Endothelial cell of umbilical vein (primary cell): ENCODE data around the gene ANKRD12. TPM values are rescaled to one million over a fixed set of nuclear protein-coding genes. Genes with fewer than 3 reads are reported as not detected.

Experiments used
- BruUV-seq: library from RNA; stranded (reverse); fragments of 400-500 nt; replicated peaks from 2 replicates; lab custom pipeline; 2021; lab: Mats Ljungman, UMichigan
- CTCF ChIA-PET: fragments of 300-600, 350-600 bp; sonication (Branson Sonifier 250); formaldehyde crosslinking; loops from one replicate; lab custom pipeline; 2021; ENCODE audit warnings: antibody characterized with exemption, inconsistent platforms; lab: Charles Lee
- POLR2A ChIA-PET: fragments of 300-600, 350-600 bp; sonication (Branson Sonifier 250); formaldehyde crosslinking; loops from one replicate; lab custom pipeline; 2021; ENCODE audit warnings: antibody characterized with exemption, inconsistent platforms; lab: Charles Lee
- DNase-seq: peaks from one replicate; pipeline ENCODE4 v3.0.0-alpha.2; 2011; ENCODE audit warnings: low read depth, low spot score
- FAIRE-seq: peaks from 2 replicates; lab custom pipeline; 2011; peaks lifted over from hg19 to GRCh38; lab: Jason Lieb, UNC
- H2AFZ ChIP-seq: 2 replicates; pipeline ENCODE4 v1.6.0; 2012; ENCODE audit warnings: low read depth, low read length, control low read depth, inconsistent platforms
- H3K27ac ChIP-seq: 2 replicates; pipeline ENCODE4 v1.5.1; 2011; ENCODE audit warnings: low read depth, mild to moderate bottlenecking, control low read depth, low read length, moderate library complexity; ENCODE audit not compliant: insufficient read depth
- H3K27me3 ChIP-seq, 2 experiments: 2 replicates each; pipeline versions ENCODE4 v1.6.0 to v1.6.1; 2011; ENCODE audit warnings: low read length in 2 of 2, mixed read lengths in 1 of 2; ENCODE audit not compliant: control insufficient read depth in 2 of 2, insufficient read depth in 2 of 2
- H3K36me3 ChIP-seq, 2 experiments: 2 replicates in 1 of 2; 3 replicates in 1 of 2; pipeline ENCODE4 v1.5.1; 2011; ENCODE audit warnings: low read length in 2 of 2, mild to moderate bottlenecking in 1 of 2, moderate library complexity in 1 of 2; ENCODE audit not compliant: control insufficient read depth in 2 of 2, insufficient read depth in 2 of 2; ENCODE audit errors: extremely low read depth in 1 of 2
- H3K4me1 ChIP-seq: 3 replicates; pipeline ENCODE4 v1.5.1; 2011; ENCODE audit warnings: mild to moderate bottlenecking, low read length; ENCODE audit not compliant: control insufficient read depth, insufficient read depth; ENCODE audit errors: extremely low read depth
- H3K4me2 ChIP-seq: 2 replicates; pipeline ENCODE4 v1.6.1; 2011; ENCODE audit warnings: low read length, control low read depth, mixed read lengths; ENCODE audit not compliant: insufficient read depth
- H3K4me3 ChIP-seq, 3 experiments: fragments of 200-600 bp in 1 of 3; sonication (generic), shearing (Covaris generic) in 1 of 3; replicated peaks in 1 of 3; 2 replicates each; pipeline ENCODE4 v1.5.1; 2011 to 2016; ENCODE audit warnings: control low read depth in 3 of 3, low read length in 3 of 3, mild to moderate bottlenecking in 2 of 3, inconsistent platforms in 1 of 3, low read depth in 1 of 3, moderate library complexity in 1 of 3; ENCODE audit not compliant: insufficient read depth in 1 of 3
- H3K79me2 ChIP-seq: 2 replicates; pipeline ENCODE4 v1.6.0; 2012; ENCODE audit warnings: low read length, inconsistent platforms; ENCODE audit not compliant: control insufficient read depth, insufficient read depth
- H3K9ac ChIP-seq: replicated peaks from 2 replicates; pipeline ENCODE3; 2011; ENCODE audit warnings: low read length, control low read depth; ENCODE audit not compliant: insufficient read depth; ENCODE audit errors: extremely low read depth
- H3K9me1 ChIP-seq: replicated peaks from 3 replicates; pipeline ENCODE4 v1.6.0; 2011; ENCODE audit warnings: mild to moderate bottlenecking, low read length; ENCODE audit not compliant: control insufficient read depth, insufficient read depth; ENCODE audit errors: extremely low read depth
- H3K9me3 ChIP-seq: replicated peaks from 2 replicates; pipeline ENCODE4 v1.5.1; 2012; ENCODE audit warnings: low read length, inconsistent platforms; ENCODE audit not compliant: control insufficient read depth, insufficient read depth
- H4K20me1 ChIP-seq: replicated peaks from 2 replicates; pipeline ENCODE3; 2011; ENCODE audit warnings: mild to moderate bottlenecking, low read length; ENCODE audit not compliant: control insufficient read depth, insufficient read depth; ENCODE audit errors: extremely low read depth
- EZH2 ChIP-seq: IDR thresholded peaks from 2 replicates; pipeline ENCODE4 v1.6.1; 2012; ENCODE audit warnings: borderline replicate concordance, low read depth, mild to moderate bottlenecking, moderate library complexity, low read length, inconsistent platforms; ENCODE audit not compliant: severe bottlenecking
- FOS ChIP-seq: IDR thresholded peaks from 2 replicates; pipeline ENCODE4 v1.6.1; 2011; ENCODE audit warnings: mild to moderate bottlenecking, low read length, moderate library complexity, borderline replicate concordance; ENCODE audit not compliant: insufficient read depth
- GATA2 ChIP-seq: IDR thresholded peaks from 2 replicates; pipeline ENCODE4 v1.7.0; 2011; ENCODE audit warnings: low read depth, mild to moderate bottlenecking, moderate library complexity, mixed read lengths, low read length; ENCODE audit not compliant: insufficient read length, insufficient read depth
- JUN ChIP-seq: IDR thresholded peaks from 2 replicates; pipeline ENCODE4 v1.6.1; 2011; ENCODE audit warnings: borderline replicate concordance, low read depth; ENCODE audit not compliant: insufficient read length, insufficient read depth
- MYC ChIP-seq: IDR thresholded peaks from one replicate; pipeline ENCODE4 v1.6.1; 2011; ENCODE audit warnings: mild to moderate bottlenecking, low read depth, low read length
- POLR2A ChIP-seq: IDR thresholded peaks from 2 replicates; pipeline ENCODE4 v1.6.1; 2012; ENCODE audit warnings: low read depth, mild to moderate bottlenecking, control low read depth, low read length
- POLR2AphosphoS5 ChIP-seq: IDR thresholded peaks from 2 replicates; pipeline ENCODE4 v1.6.1; 2012; ENCODE audit warnings: low read depth, mild to moderate bottlenecking, control low read depth, low read length, moderate library complexity; ENCODE audit not compliant: insufficient read depth
- dilution Hi-C: fragments of 300-500 bp; cut with MboI; formaldehyde crosslinking; loops from one replicate; pipeline ENCODE4 v1.15.0; 2019; ENCODE audit warnings: low sequenced_read_pairs; ENCODE audit not compliant: extremely low pct_ligation_motif_present
- intact Hi-C: fragments of 100-400 bp; cut with micrococcal nuclease; formaldehyde crosslinking; loops from one replicate; pipeline ENCODE4 v1.10.0; 2022
- polyA plus RNA-seq, 4 experiments: library from polyadenylated mRNA; depleted of rRNA in 3 of 4; stranded (reverse) in 3 of 4; unstranded in 1 of 4; fragments of >200 nt; gene quantifications; 2 replicates each; pipeline versions ENCODE4 v1.2.1 to v1.2.3, GENCODE V29; 2011 to 2012; ENCODE audit warnings: missing spikeins in 1 of 4
- total RNA-seq: library from RNA; stranded (reverse); gene quantifications from 2 replicates; pipeline ENCODE4 v1.2.3, GENCODE V29; 2021
- TF ChIP-seq, protein P1 (sequence below): IDR thresholded peaks from 2 replicates; pipeline ENCODE4 v1.6.1; 2011; ENCODE audit not compliant: insufficient read depth, insufficient read length
- TF ChIP-seq, protein P2 (sequence below), 2 donors: IDR thresholded peaks; 1 replicate in 1 of 2; 2 replicates in 1 of 2; pipeline ENCODE4 v1.5.1; 2011; ENCODE audit warnings: low read length in 2 of 2, mild to moderate bottlenecking in 2 of 2, moderate library complexity in 2 of 2, control low read depth in 1 of 2, inconsistent platforms in 1 of 2, low read depth in 1 of 2; ENCODE audit not compliant: insufficient read depth in 1 of 2; ENCODE audit errors: extremely low read depth in 1 of 2

ANKRD12 gene
- total and polyA plus RNA-seq, 2 donors (not counting 3 experiments of a cell fraction or from before 2014, with no cell fraction given), result 1.5 to 25.4 TPM

DNA sequence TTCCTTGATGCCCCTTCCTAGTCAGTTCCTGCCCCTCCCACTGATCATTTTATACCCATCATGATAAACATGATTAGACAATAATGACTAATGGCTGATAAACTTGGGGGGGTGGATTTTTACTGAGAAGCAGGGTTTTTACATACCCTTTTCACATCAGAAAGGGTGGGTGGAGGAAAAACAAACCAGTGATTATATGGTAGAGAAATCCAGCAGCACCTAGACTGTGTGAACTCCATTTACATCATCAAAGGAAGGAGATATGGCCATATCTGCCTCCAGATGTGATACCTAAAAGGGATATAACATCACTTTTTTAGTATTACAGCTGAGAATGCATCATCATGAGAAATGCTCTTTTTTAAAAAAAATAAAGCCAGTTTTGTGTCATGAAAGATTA lies 89.9 kb downstream of the ANKRD12 start:
- no TSS peak for BruUV-seq
- no peak overlapping the region for H2AFZ ChIP-seq
- TF ChIP-seq POLR2AphosphoS5 (no peak), POLR2A (no peak), EZH2 (no peak), FOS (no peak), GATA2 (no peak), JUN (no peak), MYC (no peak)
- TF ChIP-seq, protein P1, sequence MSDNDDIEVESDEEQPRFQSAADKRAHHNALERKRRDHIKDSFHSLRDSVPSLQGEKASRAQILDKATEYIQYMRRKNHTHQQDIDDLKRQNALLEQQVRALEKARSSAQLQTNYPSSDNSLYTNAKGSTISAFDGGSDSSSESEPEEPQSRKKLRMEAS, result no peak
- TF ChIP-seq, protein P2, sequence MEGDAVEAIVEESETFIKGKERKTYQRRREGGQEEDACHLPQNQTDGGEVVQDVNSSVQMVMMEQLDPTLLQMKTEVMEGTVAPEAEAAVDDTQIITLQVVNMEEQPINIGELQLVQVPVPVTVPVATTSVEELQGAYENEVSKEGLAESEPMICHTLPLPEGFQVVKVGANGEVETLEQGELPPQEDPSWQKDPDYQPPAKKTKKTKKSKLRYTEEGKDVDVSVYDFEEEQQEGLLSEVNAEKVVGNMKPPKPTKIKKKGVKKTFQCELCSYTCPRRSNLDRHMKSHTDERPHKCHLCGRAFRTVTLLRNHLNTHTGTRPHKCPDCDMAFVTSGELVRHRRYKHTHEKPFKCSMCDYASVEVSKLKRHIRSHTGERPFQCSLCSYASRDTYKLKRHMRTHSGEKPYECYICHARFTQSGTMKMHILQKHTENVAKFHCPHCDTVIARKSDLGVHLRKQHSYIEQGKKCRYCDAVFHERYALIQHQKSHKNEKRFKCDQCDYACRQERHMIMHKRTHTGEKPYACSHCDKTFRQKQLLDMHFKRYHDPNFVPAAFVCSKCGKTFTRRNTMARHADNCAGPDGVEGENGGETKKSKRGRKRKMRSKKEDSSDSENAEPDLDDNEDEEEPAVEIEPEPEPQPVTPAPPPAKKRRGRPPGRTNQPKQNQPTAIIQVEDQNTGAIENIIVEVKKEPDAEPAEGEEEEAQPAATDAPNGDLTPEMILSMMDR (IDR thresholded peaks at IDR 0.05; ENCODE audit: extremely low read depth in 1 of 2, insufficient read depth in 1 of 2, low read depth in 1 of 2, low read length in 2 of 2), result no peak
- ChIA-PET POLR2A (no interaction called here), CTCF (no interaction called here)
- H3K9me1 ChIP-seq, result no peaks in the 10 kb centered on the region
- H3K4me1 ChIP-seq, result no peaks in the 10 kb centered on the region
- intact Hi-C loops, result no loop called here
- H3K27me3 ChIP-seq, result no peaks in the 10 kb centered on the region
- H4K20me1 ChIP-seq, result no peaks in the 10 kb centered on the region
- no peak overlapping the region for H3K4me2 ChIP-seq
- H3K9me3 ChIP-seq, result no peaks in the 10 kb centered on the region
- no peak overlapping the region for H3K27ac ChIP-seq
- dilution Hi-C loops, result no loop called here
- FAIRE-seq, result no peak
- no peak overlapping the region for H3K4me3 ChIP-seq
- peaks cover 10% of the 10 kb centered on the region for H3K79me2 ChIP-seq
- no peak for DNase-seq
- H3K36me3 ChIP-seq, result no peaks in the 10 kb centered on the region
- H3K9ac ChIP-seq, result no peak overlapping the region
